HL-60/S4 treated with phorbol 12-myristate 13-acetate at 8.2 ng/mL for 4 days and 3 days (cell line): ENCODE data around the gene MAPKAPK3.

Experiments used
- in situ Hi-C: fragments of 300-500 bp; cut with MboI; formaldehyde crosslinking; loops from 2 replicates; pipeline ENCODE4 v1.15.0; 2022; ENCODE audit warnings: low sequenced_read_pairs

Gene MAPKAPK3

GRCh38 chr3:50617096-50617791 lies at the start of gene MAPKAPK3:
Gene MAPKAPK3, plus strand, starts transcription at chr3:50617151. Its CDS starts 415 bp downstream, at chr3:50617566.
- in situ Hi-C loops = loop anchor here (25.0 kb wide), 1 partner anchor 770 kb away; the partner anchor contains the start of genes MANF and RBM15B

- in situ Hi-C loops = no loop called here
These were observed 49.4 kb upstream of the MAPKAPK3 start, which contains the start of gene C3orf18 for GRCh38 chr3:50567386-50568167. Gene C3orf18, minus strand, starts transcription at chr3:50567747. Its CDS starts 2,048 bp downstream, at chr3:50565699.

GRCh38 chr3:50568947-50569749 lies 47.8 kb upstream of the MAPKAPK3 start, which contains the start of gene HEMK1:
Gene HEMK1, plus strand, starts transcription at chr3:50569522. Its CDS starts 1,583 bp downstream, at chr3:50571105.
- in situ Hi-C loops = no loop called here

GRCh38 chr3:50570508-50571279 lies 46.3 kb upstream of the MAPKAPK3 start:
- in situ Hi-C loops = no loop called here

- in situ Hi-C loops = no loop called here
These were observed 45.5 kb upstream of the MAPKAPK3 start for GRCh38 chr3:50571486-50571885.

GRCh38 chr3:50572158-50572557 lies 44.8 kb upstream of the MAPKAPK3 start:
- in situ Hi-C loops = no loop called here

- in situ Hi-C loops = no loop called here
These were observed 44.1 kb upstream of the MAPKAPK3 start for GRCh38 chr3:50572801-50573371.

GRCh38 chr3:50573566-50574443 lies 43.1 kb upstream of the MAPKAPK3 start:
- in situ Hi-C loops = no loop called here

- in situ Hi-C loops = no loop called here
These were observed 42.5 kb upstream of the MAPKAPK3 start for GRCh38 chr3:50574444-50574831.

- in situ Hi-C loops = no loop called here
These were observed 41.6 kb upstream of the MAPKAPK3 start for GRCh38 chr3:50575372-50575771.

- in situ Hi-C loops = no loop called here
These were observed 39.6 kb upstream of the MAPKAPK3 start for GRCh38 chr3:50577348-50577747.

- in situ Hi-C loops = no loop called here
These were observed 36.1 kb upstream of the MAPKAPK3 start for GRCh38 chr3:50580683-50581458.

GRCh38 chr3:50581459-50581842 lies 35.5 kb upstream of the MAPKAPK3 start:
- in situ Hi-C loops = no loop called here

GRCh38 chr3:50582083-50582482 lies 34.9 kb upstream of the MAPKAPK3 start:
- in situ Hi-C loops = no loop called here

GRCh38 chr3:50583897-50584296 lies 33.1 kb upstream of the MAPKAPK3 start:
- in situ Hi-C loops = no loop called here

- in situ Hi-C loops = no loop called here
These were observed 32.6 kb upstream of the MAPKAPK3 start for GRCh38 chr3:50584391-50584790.

GRCh38 chr3:50585919-50586762 lies 30.8 kb upstream of the MAPKAPK3 start:
- in situ Hi-C loops = no loop called here

- in situ Hi-C loops = no loop called here
These were observed 30.2 kb upstream of the MAPKAPK3 start for GRCh38 chr3:50586763-50587070.
